Testis (tissue), 3 donors: Measurements from ENCODE around the gene SOD2. TPM values are rescaled to one million over a fixed set of nuclear protein-coding genes. Genes with fewer than 3 reads are reported as not detected.

Source experiments
- polyA plus RNA-seq: library from polyadenylated mRNA; stranded (reverse); fragments of 350-450 nt; fragmentation: Illumina TruSeq; extraction: RNeasy Lipid Tissue Mini Kit (QIAGEN cat#74804); gene quantifications from one replicate; pipeline ENCODE4 v1.2.3, GENCODE V29; 2014; ENCODE audit warnings: low read depth, low replicate concordance; ENCODE audit not compliant: insufficient read depth
- small RNA-seq, 2 donors: library from RNA; depleted of rRNA; stranded (forward); fragments of <200 nt; gene quantifications; one replicate each; pipeline ENCODE3, GENCODE V24; 2016
- total RNA-seq, 2 donors: library from RNA; depleted of rRNA; stranded (reverse); fragments of >200 nt; gene quantifications; one replicate each; pipeline ENCODE4 v1.2.3, GENCODE V29; 2016

The SOD2 gene
- total and polyA plus RNA-seq, 3 donors from 2014 or later: 56.5 to 160 (median 98.5) TPM

Small RNAs within 50 kb of the gene (small RNA-seq; reads per million reads assigned to genes)
- gene RNU4ATAC18P: 0 reads per million in 2 donors

Other genes starting within 250 kb of the SOD2 start
- 10 to 100 TPM; 88.0 to 91.2 TPM for gene WTAP, start 34.3 kb upstream of the SOD2 start, total RNA-seq
- gene WTAP, start 34.3 kb upstream of the SOD2 start, polyA plus RNA-seq: 76.7 TPM
- gene ACAT2, start 68.8 kb upstream of the SOD2 start, total RNA-seq: 10 to 100 TPM; 15.8 to 17.1 TPM
- 45.9 TPM for gene ACAT2, start 68.8 kb upstream of the SOD2 start, polyA plus RNA-seq
- 100 to 1,000 TPM; 166 to 200 TPM for gene TCP1, start 96.4 kb upstream of the SOD2 start, total RNA-seq
- gene TCP1, start 96.4 kb upstream of the SOD2 start, polyA plus RNA-seq: 277 TPM
- 10 to 100 TPM; 60.3 to 71.3 TPM for gene MRPL18, start 97.2 kb upstream of the SOD2 start, total RNA-seq
- 73.9 TPM for gene MRPL18, start 97.2 kb upstream of the SOD2 start, polyA plus RNA-seq
- 10 to 100 TPM; 11.4 to 19.9 TPM for gene PNLDC1, start 107.0 kb upstream of the SOD2 start, total RNA-seq
- gene PNLDC1, start 107.0 kb upstream of the SOD2 start, polyA plus RNA-seq: 31.6 TPM
- gene MAS1, start 197.7 kb upstream of the SOD2 start, total RNA-seq: under 1 TPM; 0.19 to 0.39 TPM
- 0.16 TPM for gene MAS1, start 197.7 kb upstream of the SOD2 start, polyA plus RNA-seq